Left kidney (tissue), 2 donors: ENCODE measurements around the gene ZBTB42. TPM values are rescaled to one million over a fixed set of nuclear protein-coding genes. Genes with fewer than 3 reads are reported as not detected.
"Not testable (repeated sequence)": the region's sequence is repeated elsewhere in the genome, so short reads cannot be mapped to it uniquely, and the experiment has no call there.

ENCODE experiments used
- DNase-seq: peaks from one replicate; pipeline ENCODE4 v3.0.0-alpha.2; 2013
- polyA plus RNA-seq: library from polyadenylated mRNA; unstranded; fragments of 120-200 nt; gene quantifications from one replicate; pipeline ENCODE4 v1.2.1, GENCODE V29; 2013; ENCODE audit not compliant: insufficient read length

The ZBTB42 gene
- polyA plus RNA-seq, 1 donor, result 3.1 TPM

DNA sequence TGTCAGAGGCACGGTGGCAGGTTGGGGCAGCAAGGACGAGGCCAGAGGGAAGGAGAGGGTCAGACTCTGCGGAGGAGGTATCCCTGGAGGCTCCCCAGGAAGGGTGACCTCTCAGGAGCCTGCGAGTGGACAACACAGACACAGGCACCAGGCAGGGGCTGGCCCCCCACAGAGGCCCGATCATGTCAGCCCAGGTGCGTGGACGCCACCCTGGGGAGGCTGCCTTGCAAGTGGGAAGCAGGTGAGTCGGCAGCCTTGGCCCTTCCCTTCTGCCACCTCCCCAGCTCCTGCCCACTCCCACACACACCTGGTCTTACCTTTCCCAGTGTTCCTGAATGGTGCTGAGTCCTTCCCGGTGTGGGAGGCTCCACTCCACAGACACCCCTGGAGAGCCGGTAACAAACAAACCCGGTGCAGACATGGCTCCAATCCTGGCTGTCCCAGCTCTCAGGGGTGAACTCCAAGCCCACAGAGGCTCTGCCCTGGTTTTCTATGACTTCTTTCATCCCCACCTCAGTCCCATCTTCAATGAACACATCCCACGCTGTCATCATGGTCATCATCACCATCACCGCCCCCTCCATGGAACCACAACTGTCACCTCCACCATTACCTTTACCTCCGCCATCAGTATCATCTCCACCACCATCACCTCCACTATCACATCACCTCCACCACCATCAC lies 5.2 kb downstream of the ZBTB42 start:
- DNase-seq, result no peak

DNA sequence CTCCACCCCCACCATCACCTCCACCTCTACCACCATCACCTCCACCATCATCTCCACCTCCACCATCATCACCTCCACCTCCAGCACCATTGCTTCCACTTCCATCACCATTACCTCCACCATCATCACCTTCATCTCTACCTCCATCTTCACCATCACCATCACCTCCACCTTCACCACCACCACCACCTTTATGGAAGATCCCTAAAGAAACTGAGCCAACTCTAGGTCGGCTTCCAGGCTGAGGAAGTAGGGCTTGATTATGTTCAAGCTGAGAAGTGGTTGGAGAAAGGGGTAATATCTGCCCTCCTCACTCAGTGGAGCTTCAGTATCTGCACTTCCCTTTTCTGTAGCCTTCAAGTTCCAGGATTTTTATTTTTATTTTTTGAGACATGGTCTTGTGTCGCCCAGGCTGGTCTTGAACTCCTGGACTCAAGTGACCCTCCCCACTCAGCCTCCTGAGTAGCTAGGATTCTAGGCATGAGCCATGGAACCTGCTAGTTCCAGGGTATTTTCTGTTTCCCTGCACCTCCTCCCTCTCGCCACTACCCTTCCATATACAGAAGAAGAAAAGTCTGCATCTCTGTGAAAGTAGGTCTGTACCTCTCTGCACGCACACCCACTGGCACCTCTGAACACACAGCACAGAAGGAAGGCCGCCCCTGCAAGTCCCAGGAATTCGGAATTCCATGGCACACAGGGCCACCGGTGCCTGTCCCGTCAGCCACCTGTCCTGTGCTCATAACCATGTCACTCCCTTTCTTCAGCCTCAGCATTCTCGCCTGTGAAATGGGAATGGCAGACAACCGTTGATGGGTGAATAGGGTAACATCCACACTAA lies 5.9 kb downstream of the ZBTB42 start:
- no peak for DNase-seq

DNA sequence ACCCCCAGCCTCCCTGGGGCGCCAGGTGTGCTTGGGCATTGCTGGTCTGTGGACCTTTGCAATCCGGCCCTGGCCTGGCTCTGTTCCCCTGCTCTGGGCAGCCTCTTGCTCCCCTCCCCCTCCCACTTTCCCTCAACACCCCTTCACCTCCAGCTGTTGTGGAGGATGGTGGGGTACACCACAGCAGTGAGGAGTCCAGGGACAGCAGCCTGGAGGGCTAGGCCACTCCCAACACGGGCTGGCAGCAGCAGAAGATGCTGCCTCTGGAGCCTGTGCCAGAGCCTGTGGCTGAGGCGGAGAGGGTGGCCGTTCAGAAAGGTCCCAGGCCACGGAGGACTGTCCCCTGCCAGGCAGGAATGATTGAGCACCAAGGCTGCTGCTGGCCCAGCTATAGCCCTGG lies 7.6 kb downstream of the ZBTB42 start:
- DNase-seq, result no peak

DNA sequence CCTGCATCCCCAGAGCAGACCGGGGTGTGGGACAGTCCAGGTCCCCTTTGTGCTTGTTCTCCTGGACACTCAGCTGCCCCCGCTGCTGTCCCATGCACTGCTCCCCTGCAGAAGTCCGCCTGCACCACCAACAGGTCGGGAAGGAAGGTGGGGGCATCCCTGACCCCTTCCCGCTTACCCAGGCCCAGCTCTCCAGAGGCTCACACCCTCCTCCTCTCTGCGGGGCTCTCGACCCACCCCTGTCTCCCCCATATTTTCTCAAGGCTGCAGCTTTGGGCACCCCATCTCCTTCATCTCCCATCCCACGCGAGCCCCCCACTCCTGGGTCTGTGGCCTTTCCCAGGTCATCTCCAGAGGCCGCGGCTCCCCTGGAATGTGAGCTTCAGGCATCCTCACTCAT lies 9.4 kb downstream of the ZBTB42 start:
- no peak for DNase-seq

DNA sequence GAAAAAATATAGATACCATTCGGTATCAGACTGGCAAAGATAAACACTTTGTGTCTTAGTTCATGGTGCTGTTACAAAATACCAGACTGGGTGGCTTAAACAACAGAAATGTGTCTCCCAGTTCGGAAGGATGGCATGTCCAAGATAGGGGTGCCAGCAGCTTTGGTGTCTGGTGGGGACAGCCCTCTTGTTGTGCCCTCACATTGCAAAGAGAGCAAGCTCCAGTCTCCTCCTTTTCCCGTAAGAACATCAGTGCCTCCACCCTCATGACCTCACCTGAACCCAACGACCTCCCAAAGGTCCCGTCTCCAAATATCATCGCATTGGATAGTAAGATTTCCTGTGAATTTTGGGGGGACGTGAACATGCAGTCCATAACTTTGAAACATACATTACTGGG lies 12.4 kb downstream of the ZBTB42 start:
- no peak for DNase-seq

GRCh38 chr14:104814701-104815100 lies 13.8 kb downstream of the ZBTB42 start:
- DNase-seq, result not testable (repeated sequence)

- DNase-seq, result no peak
Observed at GRCh38 chr14:104816616-104816884, 15.6 kb downstream of the ZBTB42 start.

- DNase-seq, result no peak
Observed at GRCh38 chr14:104817930-104818713, 17.2 kb downstream of the ZBTB42 start.

- no peak for DNase-seq
Observed at GRCh38 chr14:104818714-104819161, 17.8 kb downstream of the ZBTB42 start.

DNA sequence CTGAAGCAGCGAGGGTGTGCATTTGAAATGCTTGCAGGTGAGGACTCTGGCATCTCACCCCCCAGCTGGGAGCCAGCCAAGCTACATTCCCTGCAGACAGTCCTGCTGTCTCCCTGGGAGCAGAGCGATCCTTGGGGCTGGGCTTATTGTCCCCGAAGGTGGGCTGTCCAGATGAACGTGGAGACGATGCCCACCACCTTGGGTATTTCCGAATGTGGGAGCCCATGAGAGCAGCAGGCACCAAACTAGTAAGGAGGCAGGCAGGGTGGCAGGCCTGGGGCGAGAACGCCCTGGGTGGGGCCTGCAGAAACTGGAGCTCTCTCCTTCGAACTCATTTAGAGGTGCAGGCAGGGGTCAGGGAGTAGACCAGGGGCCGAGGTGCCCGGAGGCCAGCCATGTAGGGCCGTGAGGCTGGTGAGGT lies 18.5 kb downstream of the ZBTB42 start:
- no peak for DNase-seq

GRCh38 chr14:104820669-104821228 lies 19.8 kb downstream of the ZBTB42 start:
- DNase-seq, result no peak

DNA sequence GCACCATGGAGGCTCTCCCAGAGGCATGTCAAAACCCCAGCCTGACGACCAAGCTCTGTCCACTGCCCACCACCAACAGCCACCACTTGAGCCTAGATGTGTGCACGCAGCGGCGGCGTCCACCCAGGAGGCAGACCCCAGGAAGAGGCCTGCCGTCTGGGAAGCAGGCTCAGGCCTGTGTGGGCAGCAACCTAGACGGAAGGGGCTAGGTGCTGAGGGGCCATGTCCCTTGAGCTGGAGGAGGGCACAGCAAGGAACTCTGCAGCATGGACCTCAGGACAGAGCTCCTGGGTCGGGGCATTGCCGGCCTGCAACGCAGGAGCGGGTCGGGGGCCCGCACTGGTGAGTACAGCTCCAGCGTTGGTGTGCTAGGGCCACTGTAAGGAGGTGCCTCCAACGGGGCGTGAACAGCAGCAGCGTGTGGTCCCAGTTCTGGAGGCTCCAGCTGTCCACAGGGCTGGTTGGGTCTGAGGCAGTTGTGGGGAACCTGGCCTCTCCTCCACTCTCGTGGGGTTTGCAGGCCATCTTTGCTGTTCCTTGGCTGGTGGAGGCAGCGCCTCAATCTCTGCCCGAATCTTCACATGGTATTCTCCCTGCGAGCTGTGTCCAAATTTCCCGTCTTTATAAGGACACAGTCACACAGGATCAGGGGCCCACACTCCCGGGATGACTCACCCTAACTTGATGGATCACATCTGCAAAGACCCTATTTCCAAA lies 20.5 kb downstream of the ZBTB42 start:
- DNase-seq, result no peak

GRCh38 chr14:104821971-104822608 lies 21.2 kb downstream of the ZBTB42 start:
- DNase-seq, result no peak

DNA sequence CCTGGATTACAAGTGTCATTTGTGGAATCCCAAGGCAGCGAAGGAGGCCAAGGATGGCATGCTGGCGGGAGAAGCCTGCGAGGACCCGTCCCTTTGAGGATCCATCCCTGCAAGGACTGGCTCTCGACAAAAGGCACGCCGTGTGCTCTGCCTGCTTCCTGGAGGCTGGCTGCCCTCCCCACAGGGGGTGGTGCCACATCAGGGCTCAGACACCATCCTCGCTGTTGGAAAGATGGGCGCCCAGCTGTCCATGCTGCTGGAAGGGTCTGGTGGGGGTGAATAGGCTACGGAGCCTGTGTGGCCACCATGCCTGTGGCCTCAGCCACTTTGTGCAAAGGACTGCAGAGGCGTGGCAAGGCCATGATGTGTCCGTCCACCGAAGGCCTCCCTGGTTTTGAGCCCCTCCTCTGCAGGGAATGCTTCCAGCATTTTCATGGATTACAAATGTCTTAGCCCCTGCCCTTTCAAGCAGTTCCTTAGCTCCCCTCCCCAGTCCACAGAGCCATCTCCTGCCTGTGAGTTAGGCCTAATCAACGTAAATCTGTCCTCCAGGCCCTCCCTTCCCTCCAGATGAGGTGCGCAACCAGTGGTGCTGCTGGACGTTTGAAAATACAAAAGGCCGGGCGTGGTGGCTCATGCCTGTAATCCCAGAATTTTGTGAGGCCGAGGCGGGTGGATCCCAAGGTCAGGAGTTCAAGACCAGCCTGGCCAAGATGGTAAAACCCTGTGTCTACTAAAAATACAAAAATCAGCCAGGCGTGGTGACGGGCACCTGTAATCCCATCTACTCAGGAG lies 22.1 kb downstream of the ZBTB42 start:
- no peak for DNase-seq

DNA sequence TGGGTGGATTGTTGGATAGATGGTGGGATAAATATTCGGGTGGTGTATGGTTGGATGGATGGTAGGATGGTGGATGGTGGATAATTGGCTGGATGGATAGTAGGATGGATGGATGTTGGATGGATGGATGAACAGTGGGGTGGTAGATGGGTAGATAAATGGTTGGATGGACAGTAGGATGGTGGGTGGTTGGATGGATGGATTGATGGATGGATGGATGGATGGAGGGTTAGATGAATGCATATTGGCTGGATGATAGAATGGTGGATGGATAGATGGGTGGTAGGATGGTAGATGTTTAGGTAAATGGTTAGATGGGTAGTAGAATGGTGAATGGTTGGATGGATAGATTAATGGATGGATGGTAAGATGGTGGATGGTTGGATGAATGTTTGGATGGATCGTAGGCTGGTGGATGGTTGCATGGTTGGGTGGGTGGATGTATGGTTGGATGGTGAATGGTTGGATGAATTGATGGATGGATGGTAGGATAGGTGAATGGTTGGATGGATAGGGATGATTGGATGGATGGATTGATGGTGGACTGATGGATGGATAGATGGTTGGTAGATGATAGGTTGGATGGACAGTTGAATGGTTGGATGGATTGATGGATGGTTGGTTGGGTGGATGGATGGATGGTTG lies 23.6 kb downstream of the ZBTB42 start:
- no peak for DNase-seq

GRCh38 chr14:104826189-104826860 lies 25.4 kb downstream of the ZBTB42 start:
- DNase-seq, result peak; percentile 82

GRCh38 chr14:104826861-104827176 lies 25.9 kb downstream of the ZBTB42 start:
- DNase-seq, result no peak

- peak; percentile 33 for DNase-seq
Observed at GRCh38 chr14:104827177-104828055, 26.5 kb downstream of the ZBTB42 start.

- DNase-seq, result no peak
Observed at GRCh38 chr14:104830781-104831180, 29.9 kb downstream of the ZBTB42 start.
